Midbrain (tissue), 1 donor: Measurements from ENCODE around the gene TEX35.
A peak's percentile ranks its signal among the peaks of the same experiment; 100 is the strongest.
"Not testable (repeated sequence)": the region's sequence is repeated elsewhere in the genome, so short reads cannot be mapped to it uniquely, and the experiment has no call there.

Source experiments
- DNase-seq: peaks from one replicate; lab custom pipeline; 2025; lab: John Stamatoyannopoulos, UW

TEX35 gene

GRCh38 chr1:178541829-178542553, 29.1 kb downstream of the TEX35 start:
- DNase-seq: no peak

GRCh38 chr1:178542554-178543289, 29.8 kb downstream of the TEX35 start:
- DNase-seq: peak; percentile 89

- no peak for DNase-seq
Observed at GRCh38 chr1:178543290-178543607, 30.3 kb downstream of the TEX35 start.

- no peak for DNase-seq
Observed at GRCh38 chr1:178544531-178544930, 31.6 kb downstream of the TEX35 start.

GRCh38 chr1:178548108-178548507, 35.2 kb downstream of the TEX35 start:
- no peak for DNase-seq

- no peak for DNase-seq
Observed at GRCh38 chr1:178551307-178551706, 38.4 kb downstream of the TEX35 start.

GRCh38 chr1:178551940-178552339, 39.0 kb downstream of the TEX35 start:
- no peak for DNase-seq

- no peak for DNase-seq
Observed at GRCh38 chr1:178552856-178553255, 39.9 kb downstream of the TEX35 start.

- not testable (repeated sequence) for DNase-seq
Observed at GRCh38 chr1:178554351-178554750, 41.4 kb downstream of the TEX35 start.

- DNase-seq: not testable (repeated sequence)
Observed at GRCh38 chr1:178555613-178556012, 42.7 kb downstream of the TEX35 start.

- DNase-seq: not testable (repeated sequence)
Observed at GRCh38 chr1:178558816-178559215, 45.9 kb downstream of the TEX35 start.

- no peak for DNase-seq
Observed at GRCh38 chr1:178560871-178561376, 48.0 kb downstream of the TEX35 start.

GRCh38 chr1:178563099-178563820, 50.4 kb downstream of the TEX35 start:
- DNase-seq: no peak

GRCh38 chr1:178564086-178564782, 51.3 kb downstream of the TEX35 start:
- no peak for DNase-seq

- no peak for DNase-seq
Observed at GRCh38 chr1:178564783-178565180, 51.9 kb downstream of the TEX35 start.

GRCh38 chr1:178565586-178565985, 52.7 kb downstream of the TEX35 start:
- DNase-seq: no peak

- no peak for DNase-seq
Observed at GRCh38 chr1:178566187-178566586, 53.3 kb downstream of the TEX35 start.

- no peak for DNase-seq
Observed at GRCh38 chr1:178571807-178572206, 58.9 kb downstream of the TEX35 start.
